IPS-15b (cell line): ENCODE measurements around the gene ANKS1A.

Source experiments
- H3K27me3 ChIP-seq: one replicate; pipeline ENCODE4 v1.6.1; 2013; ENCODE audit warnings: low read length; ENCODE audit not compliant: control insufficient read depth, insufficient read depth
- H3K36me3 ChIP-seq: one replicate; pipeline ENCODE4 v1.6.1; 2013; ENCODE audit warnings: low read length; ENCODE audit not compliant: control insufficient read depth, insufficient read depth
- H3K4me1 ChIP-seq: one replicate; pipeline ENCODE4 v1.6.1; 2013; ENCODE audit warnings: mild to moderate bottlenecking, low read length; ENCODE audit not compliant: control insufficient read depth, insufficient read depth
- H3K4me3 ChIP-seq: one replicate; pipeline ENCODE4 v1.5.1; 2013; ENCODE audit warnings: low read depth, low read length
- H3K9ac ChIP-seq: one replicate; pipeline ENCODE4 v1.6.1; 2013; ENCODE audit warnings: low read depth, mild to moderate bottlenecking, low read length
- H3K9me3 ChIP-seq: one replicate; pipeline ENCODE4 v1.6.1; 2013; ENCODE audit warnings: mild to moderate bottlenecking, low read length; ENCODE audit not compliant: control insufficient read depth, insufficient read depth

ANKS1A gene

DNA sequence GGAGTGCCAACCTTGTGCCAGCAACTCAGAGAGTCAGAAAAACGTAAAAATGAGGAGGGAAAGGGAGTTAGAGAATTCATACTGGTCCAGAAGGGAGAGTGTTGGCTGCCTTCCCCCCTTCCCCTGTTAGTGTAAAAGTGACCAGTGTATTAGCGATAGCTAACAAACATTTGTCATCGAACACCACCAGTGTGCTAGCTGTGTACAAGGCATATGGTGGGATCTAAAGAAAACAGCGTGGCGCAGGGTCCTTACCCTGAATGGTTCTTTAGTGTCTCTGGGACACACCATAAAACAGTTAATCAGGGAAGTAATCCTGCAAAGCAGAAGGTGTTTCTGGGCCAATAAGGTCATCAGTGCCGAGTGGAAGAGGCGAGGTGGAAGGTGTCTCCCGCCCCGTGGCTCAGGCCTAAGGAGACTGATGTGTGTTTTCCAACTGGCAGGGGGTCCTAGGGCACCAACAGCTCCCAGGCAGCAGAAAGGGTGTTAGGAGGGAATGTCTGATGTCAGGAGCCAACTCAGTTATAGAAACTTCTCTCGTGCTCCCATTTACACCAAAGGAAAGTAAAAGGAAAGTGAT, 160.2 kb downstream of the ANKS1A start:
- H3K27me3 ChIP-seq = no peaks in the 10 kb centered on the region
- peak overlapping the region; percentile 66 for H3K9ac ChIP-seq
- no peak overlapping the region for H3K4me3 ChIP-seq
- no peaks in the 10 kb centered on the region for H3K36me3 ChIP-seq
- no peaks in the 10 kb centered on the region for H3K9me3 ChIP-seq
- peaks cover 40% of the 10 kb centered on the region for H3K4me1 ChIP-seq

- no peaks in the 10 kb centered on the region for H3K9me3 ChIP-seq
- H3K36me3 ChIP-seq = peaks cover 4% of the 10 kb centered on the region
- no peaks in the 10 kb centered on the region for H3K27me3 ChIP-seq
- H3K4me1 ChIP-seq = peaks cover 33% of the 10 kb centered on the region
- H3K4me3 ChIP-seq = no peak overlapping the region
- H3K9ac ChIP-seq = no peak overlapping the region
Observed at GRCh38 chr6:35049900-35050756, 161.1 kb downstream of the ANKS1A start.

- H3K4me1 ChIP-seq = peaks cover 27% of the 10 kb centered on the region
- H3K9ac ChIP-seq = no peak overlapping the region
- H3K4me3 ChIP-seq = no peak overlapping the region
- H3K36me3 ChIP-seq = peaks cover 4% of the 10 kb centered on the region
- H3K9me3 ChIP-seq = no peaks in the 10 kb centered on the region
- no peaks in the 10 kb centered on the region for H3K27me3 ChIP-seq
Observed at GRCh38 chr6:35050757-35051330, 161.8 kb downstream of the ANKS1A start.

- H3K4me1 ChIP-seq = peaks cover 23% of the 10 kb centered on the region
- H3K27me3 ChIP-seq = no peaks in the 10 kb centered on the region
- no peaks in the 10 kb centered on the region for H3K9me3 ChIP-seq
- peaks cover 4% of the 10 kb centered on the region for H3K36me3 ChIP-seq
- H3K4me3 ChIP-seq = no peak overlapping the region
- no peak overlapping the region for H3K9ac ChIP-seq
Observed at GRCh38 chr6:35051396-35051795, 162.3 kb downstream of the ANKS1A start.

DNA sequence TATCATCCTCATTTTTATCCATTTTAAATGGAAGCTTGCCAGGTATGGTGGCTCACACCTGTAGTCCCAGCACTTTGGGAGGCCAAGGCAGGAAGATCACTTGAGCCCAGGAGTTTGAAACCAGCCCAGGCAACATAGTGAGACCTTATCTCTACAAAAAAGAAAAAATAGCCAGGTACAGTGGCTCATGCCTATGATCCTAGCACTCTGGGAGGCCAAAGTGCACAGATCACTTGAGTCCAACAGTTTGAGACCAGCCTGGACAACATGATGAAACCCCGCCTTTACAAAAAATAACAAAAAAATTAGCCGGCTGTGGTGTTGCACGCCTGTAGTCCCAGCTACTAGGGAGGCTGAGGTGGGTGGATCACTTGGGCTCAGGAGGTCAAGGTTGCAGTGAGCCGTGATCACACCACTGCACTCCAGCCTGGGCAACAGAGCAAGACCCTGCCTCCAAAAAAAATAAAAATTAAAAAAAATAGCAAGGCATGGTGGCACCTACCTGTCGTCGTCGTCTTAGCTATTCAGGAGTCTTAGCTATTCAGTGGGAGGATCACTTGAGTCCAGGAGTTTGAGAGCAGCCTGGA, 163.0 kb downstream of the ANKS1A start:
- Histone ChIP-seq H3K4me1 (peaks cover 19% of the 10 kb centered on the region), H3K4me3 (no peak overlapping the region), H3K9ac (no peak overlapping the region), H3K36me3 (peaks cover 4% of the 10 kb centered on the region), H3K27me3 (no peaks in the 10 kb centered on the region), H3K9me3 (no peaks in the 10 kb centered on the region)

- H3K9me3 ChIP-seq = no peaks in the 10 kb centered on the region
- H3K9ac ChIP-seq = no peak overlapping the region
- H3K36me3 ChIP-seq = peaks cover 4% of the 10 kb centered on the region
- H3K4me1 ChIP-seq = peaks cover 11% of the 10 kb centered on the region
- H3K4me3 ChIP-seq = no peak overlapping the region
- no peaks in the 10 kb centered on the region for H3K27me3 ChIP-seq
Observed at GRCh38 chr6:35052694-35053565, 163.9 kb downstream of the ANKS1A start.

- Histone ChIP-seq H3K4me3 (no peak overlapping the region), H3K9ac (no peak overlapping the region), H3K36me3 (peaks cover 4% of the 10 kb centered on the region), H3K27me3 (no peaks in the 10 kb centered on the region), H3K9me3 (no peaks in the 10 kb centered on the region), H3K4me1 (peaks cover 3% of the 10 kb centered on the region)
Observed at GRCh38 chr6:35053701-35054100, 164.6 kb downstream of the ANKS1A start.

DNA sequence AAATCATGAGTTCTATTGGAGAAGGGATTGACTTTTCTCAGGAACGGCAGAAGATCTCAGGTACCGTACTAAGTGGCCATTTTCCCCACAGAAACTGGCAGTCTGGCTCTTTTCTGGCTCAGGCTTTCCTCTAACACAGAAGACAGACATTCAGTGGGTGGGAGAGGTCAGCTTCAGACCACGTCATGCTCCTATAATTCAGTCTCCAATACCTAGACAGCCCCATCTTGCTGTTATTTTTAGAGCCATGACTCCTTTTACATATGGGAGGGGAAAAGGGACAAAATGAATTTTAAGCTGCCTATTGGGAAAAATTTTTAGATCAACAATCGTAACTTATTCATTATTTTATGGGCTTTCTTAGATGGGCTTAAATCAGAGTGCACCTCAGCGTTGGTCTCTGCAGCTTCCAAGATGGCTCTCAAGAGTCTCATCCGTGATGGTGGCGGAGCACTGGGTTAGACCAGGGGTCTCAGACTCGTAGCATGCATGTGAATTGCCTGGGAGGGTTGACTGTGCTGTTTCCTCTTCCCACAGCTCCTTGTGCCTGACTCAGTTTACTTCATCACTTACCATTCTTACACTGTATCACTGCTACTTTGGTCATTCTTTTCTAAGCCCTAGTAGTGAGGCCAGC, 165.2 kb downstream of the ANKS1A start:
- Histone ChIP-seq H3K9ac (no peak overlapping the region), H3K9me3 (no peaks in the 10 kb centered on the region), H3K36me3 (peaks cover 4% of the 10 kb centered on the region), H3K4me1 (no peaks in the 10 kb centered on the region), H3K27me3 (no peaks in the 10 kb centered on the region), H3K4me3 (no peak overlapping the region)

DNA sequence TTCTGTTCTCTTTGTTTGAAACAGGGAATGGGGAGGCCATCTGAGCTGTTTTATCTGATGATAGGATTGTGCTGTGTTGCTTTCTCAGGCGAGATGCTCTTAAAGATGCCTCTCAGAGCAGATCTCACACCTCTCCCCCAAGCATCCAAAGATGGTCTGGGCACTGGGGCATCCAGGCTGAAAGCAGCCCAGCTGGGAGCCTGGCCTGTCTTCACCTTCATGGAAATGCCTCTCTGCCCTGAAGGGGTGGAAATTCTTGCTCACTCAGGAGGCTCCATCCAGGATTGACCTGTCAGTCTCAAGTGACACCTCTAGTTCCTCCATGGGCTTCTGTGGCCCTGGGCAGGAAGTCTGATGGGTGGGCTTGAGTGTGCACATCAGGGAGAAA, 165.7 kb downstream of the ANKS1A start:
- no peaks in the 10 kb centered on the region for H3K9me3 ChIP-seq
- H3K4me3 ChIP-seq = no peak overlapping the region
- H3K9ac ChIP-seq = no peak overlapping the region
- H3K4me1 ChIP-seq = no peaks in the 10 kb centered on the region
- H3K27me3 ChIP-seq = no peaks in the 10 kb centered on the region
- H3K36me3 ChIP-seq = peaks cover 4% of the 10 kb centered on the region

GRCh38 chr6:35055891-35056290, 166.8 kb downstream of the ANKS1A start:
- Histone ChIP-seq H3K27me3 (no peaks in the 10 kb centered on the region), H3K9ac (no peak overlapping the region), H3K9me3 (no peaks in the 10 kb centered on the region), H3K4me3 (no peak overlapping the region), H3K36me3 (peaks cover 9% of the 10 kb centered on the region), H3K4me1 (no peaks in the 10 kb centered on the region)

GRCh38 chr6:35056952-35057351, 167.9 kb downstream of the ANKS1A start:
- Histone ChIP-seq H3K9ac (no peak overlapping the region), H3K4me1 (no peaks in the 10 kb centered on the region), H3K9me3 (no peaks in the 10 kb centered on the region), H3K36me3 (peaks cover 9% of the 10 kb centered on the region), H3K4me3 (no peak overlapping the region), H3K27me3 (no peaks in the 10 kb centered on the region)
